GM19372 (cell line): ENCODE results near the gene SAT1.
A peak's percentile ranks its signal among the peaks of the same experiment; 100 is the strongest.

Source experiments
- ATAC-seq: cut with Tn5 transposase; IDR thresholded peaks from one replicate; pipeline ENCODE4 v1.9.1; 2021; ENCODE audit warnings: mild to moderate bottlenecking, low read depth, moderate library complexity; ENCODE audit not compliant: unreplicated experiment

The SAT1 gene

GRCh38 chrX:23773601-23774175 lies 9.3 kb upstream of the SAT1 start:
- ATAC-seq: peak; percentile 88

GRCh38 chrX:23776363-23776762 lies 6.6 kb upstream of the SAT1 start:
- ATAC-seq: no peak

GRCh38 chrX:23779025-23779424 lies 3.9 kb upstream of the SAT1 start:
- ATAC-seq: no peak

GRCh38 chrX:23782455-23782854 lies 518 bp upstream of the SAT1 start:
- ATAC-seq: no peak

- no peak for ATAC-seq
These were observed 856 bp downstream of the SAT1 start for GRCh38 chrX:23783589-23784469.

GRCh38 chrX:23784470-23785331 lies 1.7 kb downstream of the SAT1 start:
- ATAC-seq: no peak

GRCh38 chrX:23785580-23785979 lies 2.6 kb downstream of the SAT1 start:
- no peak for ATAC-seq

GRCh38 chrX:23786268-23786815 lies 3.4 kb downstream of the SAT1 start:
- ATAC-seq: no peak

GRCh38 chrX:23787745-23788118 lies 4.8 kb downstream of the SAT1 start:
- no peak for ATAC-seq

GRCh38 chrX:23788521-23788920 lies 5.5 kb downstream of the SAT1 start:
- ATAC-seq: no peak

- no peak for ATAC-seq
These were observed 6.0 kb downstream of the SAT1 start for GRCh38 chrX:23788946-23789345.

- ATAC-seq: no peak
These were observed 6.6 kb downstream of the SAT1 start for GRCh38 chrX:23789386-23790154.

- ATAC-seq: no peak
These were observed 7.2 kb downstream of the SAT1 start for GRCh38 chrX:23790155-23790497.

- no peak for ATAC-seq
These were observed 10.0 kb downstream of the SAT1 start for GRCh38 chrX:23792861-23793553.

GRCh38 chrX:23795221-23795620 lies 12.2 kb downstream of the SAT1 start:
- no peak for ATAC-seq

- ATAC-seq: no peak
These were observed 14.6 kb downstream of the SAT1 start for GRCh38 chrX:23797371-23798128.

GRCh38 chrX:23799469-23800065 lies 16.6 kb downstream of the SAT1 start:
- no peak for ATAC-seq

GRCh38 chrX:23802431-23802830 lies 19.5 kb downstream of the SAT1 start:
- ATAC-seq: no peak
